ENCODE results near the gene TBX19.
"Not testable (repeated sequence)": the region's sequence is repeated elsewhere in the genome, so short reads cannot be mapped to it uniquely, and the experiment has no call there.

Gene TBX19

DNA sequence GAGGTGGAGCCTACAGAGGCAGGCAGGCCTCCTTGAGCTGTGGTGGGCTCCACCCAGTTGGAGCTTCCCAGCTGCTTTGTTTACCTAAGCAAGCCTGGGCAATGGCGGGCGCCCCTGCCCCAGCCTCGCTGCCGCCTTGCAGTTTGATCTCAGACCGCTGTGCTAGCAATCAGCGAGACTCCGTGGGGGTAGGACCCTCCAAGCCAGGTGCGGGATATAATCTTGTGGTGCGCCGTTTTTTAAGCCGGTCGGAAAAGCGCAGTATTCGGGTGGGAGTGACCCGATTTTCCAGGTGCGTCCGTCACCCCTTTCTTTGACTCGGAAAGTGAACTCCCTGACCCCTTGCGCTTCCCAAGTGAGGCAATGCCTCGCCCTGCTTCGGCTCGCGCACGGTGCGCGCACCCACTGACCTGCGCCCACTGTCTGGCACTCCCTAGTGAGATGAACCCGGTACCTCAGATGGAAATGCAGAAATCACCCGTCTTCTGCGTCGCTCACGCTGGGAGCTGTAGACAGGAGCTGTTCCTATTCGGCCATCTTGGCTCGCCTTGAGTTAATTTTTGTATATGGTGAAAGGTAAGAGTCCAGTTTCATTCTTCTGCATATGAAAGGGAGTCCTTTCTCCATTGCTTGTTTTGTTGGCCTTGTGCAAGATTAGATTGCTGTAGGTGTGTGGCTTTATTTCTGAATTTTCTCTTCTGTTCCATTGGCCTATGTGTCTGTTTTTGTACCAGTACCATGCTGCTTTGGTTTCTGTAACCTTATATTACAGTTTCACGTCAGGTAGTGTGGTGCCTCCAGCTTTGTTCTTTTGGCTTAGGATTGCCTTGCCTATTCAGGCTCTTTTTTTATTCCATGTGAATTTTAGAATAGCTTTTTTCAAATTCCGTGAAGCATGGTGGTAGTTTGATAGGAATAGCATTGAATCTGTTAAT, 73.9 kb downstream of the TBX19 start:
- not testable (repeated sequence) for H3K4me3 Mint-ChIP-seq, H3K9me3 Mint-ChIP-seq, H3K4me1 Mint-ChIP-seq, H3K27me3 Mint-ChIP-seq, ATAC-seq, DNase-seq, H3K27ac Mint-ChIP-seq

- H3K9me3 Mint-ChIP-seq: no peaks in the 10 kb centered on the region
- DNase-seq (peak in 1 of 2 donors; percentile 39), ATAC-seq (peak; percentile 88)
- no peaks in the 10 kb centered on the region for H3K27me3 Mint-ChIP-seq
- no peak overlapping the region for H3K27ac Mint-ChIP-seq
- no peak overlapping the region for H3K4me3 Mint-ChIP-seq
- peaks cover 6% of the 10 kb centered on the region for H3K4me1 Mint-ChIP-seq
Observed at GRCh38 chr1:168360151-168361021, 79.7 kb downstream of the TBX19 start.

GRCh38 chr1:168361252-168361651, 80.6 kb downstream of the TBX19 start:
- peaks cover 6% of the 10 kb centered on the region for H3K4me1 Mint-ChIP-seq
- no peak overlapping the region for H3K4me3 Mint-ChIP-seq
- no peak overlapping the region for H3K27ac Mint-ChIP-seq
- no peaks in the 10 kb centered on the region for H3K27me3 Mint-ChIP-seq
- H3K9me3 Mint-ChIP-seq: no peaks in the 10 kb centered on the region
- no peak for DNase-seq
- ATAC-seq: no peak

GRCh38 chr1:168362991-168363390, 82.3 kb downstream of the TBX19 start:
- DNase-seq (peak in 1 of 2 donors; percentile 17), ATAC-seq (peak; percentile 83)
- Mint-ChIP-seq H3K4me3 (peak overlapping the region; percentile 7 to 15), H3K4me1 (peaks cover 6% of the 10 kb centered on the region), H3K27me3 (no peaks in the 10 kb centered on the region), H3K27ac (no peak overlapping the region), H3K9me3 (no peaks in the 10 kb centered on the region)

All from stimulated activated naive CD8-positive, alpha-beta T cell treated with anti-CD3 and anti-CD28 coated beads, Interleukin-15, amount 100 ng/mL, for 72 hours (primary cell).